GM18505 (cell line): ENCODE data around the gene CCL19.
"Not testable (repeated sequence)": the region's sequence is repeated elsewhere in the genome, so short reads cannot be mapped to it uniquely, and the experiment has no call there.

Experiments
- ATAC-seq: cut with Tn5 transposase; IDR thresholded peaks from one replicate; pipeline ENCODE4 v1.9.1; 2021; ENCODE audit not compliant: unreplicated experiment
- POLR2A ChIP-seq: IDR thresholded peaks from 4 replicates; pipeline ENCODE4 v1.6.1; 2011; ENCODE audit warnings: borderline replicate concordance; ENCODE audit not compliant: insufficient read depth, insufficient read length; ENCODE audit errors: extremely low read depth

CCL19 gene

GRCh38 chr9:34690983-34691935 lies at the start of gene CCL19:
Gene CCL19 (minus strand): TSS chr9:34691276. CDS start chr9:34691139, 137 bp downstream.
- no peak for TF ChIP-seq POLR2A
- no peak for ATAC-seq

- not testable (repeated sequence) for ATAC-seq
Measured at GRCh38 chr9:34740176-34740575, 49.1 kb upstream of the CCL19 start.

GRCh38 chr9:34737677-34738260 lies 46.7 kb upstream of the CCL19 start:
- no peak for ATAC-seq
- no peak for TF ChIP-seq POLR2A

- no peak for ATAC-seq
- no peak for TF ChIP-seq POLR2A
Measured at GRCh38 chr9:34734720-34735119, 43.6 kb upstream of the CCL19 start.

GRCh38 chr9:34732886-34733285 lies 41.8 kb upstream of the CCL19 start:
- ATAC-seq = no peak
- TF ChIP-seq POLR2A = no peak

- ATAC-seq = no peak
- TF ChIP-seq POLR2A = no peak
Measured at GRCh38 chr9:34732478-34732877, 41.4 kb upstream of the CCL19 start.

- TF ChIP-seq POLR2A = no peak
- no peak for ATAC-seq
Measured at GRCh38 chr9:34723141-34723540, 32.1 kb upstream of the CCL19 start.

- ATAC-seq = not testable (repeated sequence)
Measured at GRCh38 chr9:34719769-34720025, 28.6 kb upstream of the CCL19 start.

GRCh38 chr9:34719021-34719768 lies 28.1 kb upstream of the CCL19 start:
- ATAC-seq = no peak
- no peak for TF ChIP-seq POLR2A

- ATAC-seq = no peak
- no peak for TF ChIP-seq POLR2A
Measured at GRCh38 chr9:34717996-34718614, 27.0 kb upstream of the CCL19 start.

GRCh38 chr9:34716711-34717110 lies 25.6 kb upstream of the CCL19 start:
- no peak for ATAC-seq
- no peak for TF ChIP-seq POLR2A

- ATAC-seq = no peak
- TF ChIP-seq POLR2A = no peak
Measured at GRCh38 chr9:34715639-34716215, 24.7 kb upstream of the CCL19 start.

GRCh38 chr9:34714007-34714406 lies 22.9 kb upstream of the CCL19 start:
- TF ChIP-seq POLR2A = no peak
- no peak for ATAC-seq
